ENCODE results near the gene DCTN1.

DCTN1 gene

DNA sequence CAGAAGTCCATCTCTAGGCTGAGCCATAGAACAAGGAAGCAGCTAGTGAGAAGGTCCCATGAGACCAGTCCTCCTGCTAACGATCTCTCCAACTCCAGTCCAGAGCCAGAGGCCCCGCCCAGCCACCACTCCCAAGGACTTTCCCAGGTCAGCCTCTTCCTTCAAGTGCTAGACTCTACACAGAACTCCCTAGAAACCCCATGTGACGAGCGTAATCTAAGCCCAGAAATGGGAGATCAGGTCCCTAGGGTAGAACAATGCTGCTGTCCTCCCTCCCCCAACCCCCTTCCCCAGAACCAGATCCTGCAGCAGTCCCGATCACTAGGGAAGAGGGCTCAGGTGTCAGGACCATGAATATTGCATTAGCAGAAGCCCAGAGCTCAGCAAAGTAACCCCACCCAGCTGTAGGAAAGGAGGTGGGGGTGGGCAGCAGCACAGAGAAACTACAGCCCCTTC, 6.9 kb downstream of the DCTN1 start:
- Histone ChIP-seq H3K27ac (ENCODE audit: insufficient read depth, low read depth, low read length, poor library complexity, severe bottlenecking) (no peak overlapping the region), H3K4me3 (ENCODE audit: insufficient read depth, low read depth, low read length) (no peak overlapping the region), H3K27me3 (ENCODE audit: control insufficient read depth, insufficient read depth, low read length, poor library complexity, severe bottlenecking) (no peaks in the 10 kb centered on the region), H3K9me3 (ENCODE audit: control insufficient read depth, low read length) (no peaks in the 10 kb centered on the region), H3K36me3 (ENCODE audit: control insufficient read depth, insufficient read depth, low read length) (peaks cover 36% of the 10 kb centered on the region), H3K4me1 (ENCODE audit: control insufficient read depth, insufficient read depth, low read length) (peaks cover 16% of the 10 kb centered on the region)
- 73 to 81% methylated on average over 5 of the region's 5 CpGs for WGBS, 2 experiments

DNA sequence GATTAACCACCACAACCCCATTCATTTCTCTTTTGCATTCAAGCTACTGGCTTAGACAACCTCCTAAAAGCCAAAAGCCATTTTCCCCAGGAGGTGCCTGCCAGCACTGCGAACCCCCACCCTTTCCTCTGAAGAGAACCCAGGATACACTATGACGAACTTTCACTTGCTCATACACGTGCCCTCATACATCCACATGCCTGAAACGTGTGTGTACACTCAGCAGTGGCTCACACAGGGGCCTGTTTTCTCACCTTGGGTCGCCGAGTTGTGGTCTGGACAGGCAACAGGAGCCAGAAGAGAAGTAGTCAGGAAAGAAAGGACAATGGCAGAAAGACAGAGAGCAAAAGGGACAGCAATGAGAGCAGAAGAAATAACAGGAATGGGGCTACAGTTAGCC, 7.4 kb downstream of the DCTN1 start:
- H3K36me3 ChIP-seq (ENCODE audit: control insufficient read depth, insufficient read depth, low read length), result peaks cover 38% of the 10 kb centered on the region
- 95% methylated on average over 6 of the region's 6 CpGs for WGBS, 2 experiments
- H3K9me3 ChIP-seq (ENCODE audit: control insufficient read depth, low read length), result no peaks in the 10 kb centered on the region
- H3K4me3 ChIP-seq (ENCODE audit: insufficient read depth, low read depth, low read length), result no peak overlapping the region
- no peaks in the 10 kb centered on the region for H3K27me3 ChIP-seq (ENCODE audit: control insufficient read depth, insufficient read depth, low read length, poor library complexity, severe bottlenecking)
- H3K4me1 ChIP-seq (ENCODE audit: control insufficient read depth, insufficient read depth, low read length), result peaks cover 16% of the 10 kb centered on the region
- no peak overlapping the region for H3K27ac ChIP-seq (ENCODE audit: insufficient read depth, low read depth, low read length, poor library complexity, severe bottlenecking)

DNA sequence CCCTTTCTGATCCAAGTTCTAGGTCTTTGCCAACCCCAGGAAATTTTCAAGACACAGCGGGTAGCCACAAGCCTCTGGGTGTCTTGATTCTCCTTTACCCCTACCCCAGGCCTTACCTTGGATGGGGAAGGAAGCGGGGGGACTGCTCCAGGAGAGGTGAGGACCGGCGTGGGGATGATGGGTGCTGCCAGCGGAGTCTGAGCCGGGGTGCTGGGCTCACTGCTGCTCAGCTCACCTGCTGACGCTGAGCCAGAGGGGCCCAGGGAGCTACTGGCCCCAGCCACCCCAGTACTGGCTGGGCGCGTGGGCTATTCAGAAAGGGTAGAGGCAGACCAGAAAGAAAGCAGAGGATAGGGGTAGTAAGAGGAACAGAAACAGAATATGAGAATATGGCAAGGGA, 8.7 kb downstream of the DCTN1 start:
- Histone ChIP-seq H3K9me3 (ENCODE audit: control insufficient read depth, low read length) (no peaks in the 10 kb centered on the region), H3K36me3 (ENCODE audit: control insufficient read depth, insufficient read depth, low read length) (peaks cover 43% of the 10 kb centered on the region), H3K4me1 (ENCODE audit: control insufficient read depth, insufficient read depth, low read length) (peaks cover 16% of the 10 kb centered on the region), H3K4me3 (ENCODE audit: insufficient read depth, low read depth, low read length) (no peak overlapping the region), H3K27ac (ENCODE audit: insufficient read depth, low read depth, low read length, poor library complexity, severe bottlenecking) (no peak overlapping the region), H3K27me3 (ENCODE audit: control insufficient read depth, insufficient read depth, low read length, poor library complexity, severe bottlenecking) (no peaks in the 10 kb centered on the region)
- WGBS, 2 experiments, result 95 to 96% methylated on average over 9 of the region's 9 CpGs

DNA sequence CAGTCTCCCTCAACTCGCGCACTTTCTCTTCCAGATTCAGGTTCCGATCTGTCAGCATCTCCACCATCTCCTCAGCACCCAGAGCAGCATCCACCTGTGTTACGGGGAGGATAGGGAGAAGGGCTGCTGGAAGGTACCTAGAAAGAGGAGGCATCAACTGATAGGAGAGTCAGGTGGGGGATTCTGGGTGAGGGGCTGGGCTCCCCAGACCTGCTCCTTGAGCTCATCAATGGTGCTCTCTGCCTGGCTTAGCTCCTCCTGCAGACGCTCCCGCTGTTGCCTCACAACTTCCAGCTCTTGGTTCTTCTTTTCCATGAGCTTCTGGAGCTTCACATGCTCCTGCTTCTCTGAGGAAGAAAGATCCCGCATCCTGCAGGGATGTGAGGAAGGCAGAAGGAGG, 10.1 kb downstream of the DCTN1 start:
- no peaks in the 10 kb centered on the region for H3K27me3 ChIP-seq (ENCODE audit: control insufficient read depth, insufficient read depth, low read length, poor library complexity, severe bottlenecking)
- H3K4me3 ChIP-seq (ENCODE audit: insufficient read depth, low read depth, low read length), result no peak overlapping the region
- H3K4me1 ChIP-seq (ENCODE audit: control insufficient read depth, insufficient read depth, low read length), result peaks cover 14% of the 10 kb centered on the region
- H3K27ac ChIP-seq (ENCODE audit: insufficient read depth, low read depth, low read length, poor library complexity, severe bottlenecking), result no peak overlapping the region
- no peaks in the 10 kb centered on the region for H3K9me3 ChIP-seq (ENCODE audit: control insufficient read depth, low read length)
- 94 to 96% methylated on average over 7 of the region's 7 CpGs for WGBS, 2 experiments
- H3K36me3 ChIP-seq (ENCODE audit: control insufficient read depth, insufficient read depth, low read length), result peaks cover 55% of the 10 kb centered on the region

DNA sequence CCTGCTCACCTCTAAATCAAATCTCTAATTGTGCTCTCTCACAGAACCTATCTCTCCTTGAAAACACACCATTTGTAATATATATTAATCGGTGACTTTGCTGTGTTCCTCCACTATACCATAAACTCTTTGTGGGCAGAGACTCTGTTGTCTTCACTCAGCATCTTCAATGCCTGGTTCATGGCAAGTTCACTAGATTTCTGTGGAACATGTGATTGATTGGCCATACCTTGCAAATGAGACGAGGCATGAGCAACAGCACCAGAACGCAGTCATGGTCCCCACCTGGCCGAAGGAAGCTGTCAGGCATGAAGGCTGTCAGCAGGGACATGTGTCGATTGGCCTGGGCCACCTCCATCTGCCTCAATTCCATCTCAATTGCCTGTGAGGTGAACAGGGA, 11.6 kb downstream of the DCTN1 start:
- peaks cover 67% of the 10 kb centered on the region for H3K36me3 ChIP-seq (ENCODE audit: control insufficient read depth, insufficient read depth, low read length)
- WGBS, 2 experiments, result 94 to 97% methylated on average over 5 of the region's 5 CpGs
- H3K27me3 ChIP-seq (ENCODE audit: control insufficient read depth, insufficient read depth, low read length, poor library complexity, severe bottlenecking), result no peaks in the 10 kb centered on the region
- peaks cover 2% of the 10 kb centered on the region for H3K4me1 ChIP-seq (ENCODE audit: control insufficient read depth, insufficient read depth, low read length)
- no peak overlapping the region for H3K27ac ChIP-seq (ENCODE audit: insufficient read depth, low read depth, low read length, poor library complexity, severe bottlenecking)
- H3K9me3 ChIP-seq (ENCODE audit: control insufficient read depth, low read length), result no peaks in the 10 kb centered on the region
- H3K4me3 ChIP-seq (ENCODE audit: insufficient read depth, low read depth, low read length), result no peak overlapping the region

DNA sequence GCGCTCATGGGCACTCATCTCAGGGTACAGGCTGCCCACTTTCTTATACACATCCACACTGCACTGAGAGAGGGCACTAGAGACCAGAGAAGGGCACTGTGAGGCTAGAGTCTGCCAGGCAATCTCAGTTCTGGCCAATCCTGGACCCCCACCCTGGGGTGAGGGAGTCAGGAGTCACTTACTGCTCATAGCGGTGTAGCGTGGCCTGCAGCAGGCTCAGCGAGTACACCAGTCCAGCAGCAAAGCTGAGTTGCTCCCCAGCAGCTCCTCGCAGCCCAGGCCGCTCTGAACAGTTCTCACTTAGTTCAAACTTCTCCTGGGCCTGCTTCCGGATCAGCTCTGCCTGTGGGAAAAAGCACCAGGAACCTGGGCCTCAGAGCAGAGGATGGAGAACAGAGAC, 12.3 kb downstream of the DCTN1 start:
- Histone ChIP-seq H3K4me3 (ENCODE audit: insufficient read depth, low read depth, low read length) (no peak overlapping the region), H3K36me3 (ENCODE audit: control insufficient read depth, insufficient read depth, low read length) (peaks cover 73% of the 10 kb centered on the region), H3K4me1 (ENCODE audit: control insufficient read depth, insufficient read depth, low read length) (no peaks in the 10 kb centered on the region), H3K27ac (ENCODE audit: insufficient read depth, low read depth, low read length, poor library complexity, severe bottlenecking) (no peak overlapping the region), H3K9me3 (ENCODE audit: control insufficient read depth, low read length) (no peaks in the 10 kb centered on the region), H3K27me3 (ENCODE audit: control insufficient read depth, insufficient read depth, low read length, poor library complexity, severe bottlenecking) (no peaks in the 10 kb centered on the region)
- 96 to 97% methylated on average over 7 of the region's 7 CpGs for WGBS, 2 experiments

DNA sequence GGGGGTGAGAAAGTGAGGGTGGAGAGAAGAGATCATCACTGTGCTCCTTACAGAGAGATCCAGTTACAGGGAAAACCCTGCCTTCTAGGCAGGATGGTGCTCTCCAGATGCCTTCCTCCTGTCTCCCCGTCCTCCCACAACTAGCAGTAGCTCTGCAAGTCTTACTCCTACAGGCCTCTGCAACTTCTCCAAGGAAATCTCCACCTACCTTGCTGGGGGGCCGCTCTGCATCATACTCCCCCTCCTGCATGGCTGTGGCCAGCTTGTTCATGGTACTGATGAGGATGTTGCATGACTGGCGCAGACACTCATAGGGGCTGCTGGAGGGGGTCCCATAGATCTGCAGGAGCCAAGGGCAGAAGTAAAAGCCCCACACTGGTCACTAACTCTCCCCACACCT, 14.1 kb downstream of the DCTN1 start:
- WGBS, 2 experiments, result 94 to 97% methylated on average over 3 of the region's 3 CpGs
- H3K27me3 ChIP-seq (ENCODE audit: control insufficient read depth, insufficient read depth, low read length, poor library complexity, severe bottlenecking), result no peaks in the 10 kb centered on the region

DNA sequence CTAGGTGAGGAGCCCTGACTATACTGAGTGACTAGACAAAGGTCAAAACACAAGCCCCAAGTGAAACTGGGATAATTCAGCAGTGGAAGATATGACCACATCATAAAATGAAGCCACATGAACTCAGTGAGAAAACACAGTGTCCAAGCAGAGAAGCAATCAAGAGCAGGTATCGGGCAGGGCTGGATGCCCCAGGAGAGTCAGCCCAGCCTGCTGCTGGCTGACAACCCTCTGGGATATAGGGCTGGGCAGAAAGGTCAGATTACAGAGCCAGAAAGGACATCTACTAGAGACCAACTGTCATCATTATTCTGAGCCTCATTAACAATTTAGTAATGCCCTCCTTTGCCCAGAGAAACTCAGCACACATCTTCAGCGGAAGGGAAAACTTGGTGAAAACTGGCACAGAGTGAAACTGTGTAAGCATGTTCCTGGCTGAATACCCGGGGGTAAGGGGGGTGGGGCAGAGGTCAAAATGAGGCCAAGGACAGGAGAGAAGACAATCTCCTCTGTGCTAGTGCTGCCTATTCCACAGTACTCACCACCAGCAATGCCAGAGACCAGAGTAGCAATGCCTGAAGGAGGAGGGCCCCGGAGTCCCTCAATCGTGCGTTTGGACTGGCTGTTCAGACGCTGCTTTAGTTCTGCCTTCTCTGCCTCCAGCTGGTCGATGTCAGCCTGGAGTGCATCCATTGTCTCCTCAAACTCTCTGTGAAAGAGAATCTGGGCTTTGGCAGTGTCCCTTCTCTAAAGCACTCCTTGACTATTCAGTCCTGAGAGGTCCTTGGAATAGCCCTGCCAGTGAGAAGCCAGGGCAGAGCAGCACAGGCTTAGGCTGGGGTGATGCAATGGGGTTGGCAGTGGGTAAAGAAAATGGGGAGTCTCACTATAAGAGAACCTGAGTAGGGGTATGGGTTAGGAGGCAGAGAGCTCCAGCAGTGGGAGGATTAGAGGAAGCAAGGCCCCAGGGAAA, 15.3 kb downstream of the DCTN1 start:
- H3K4me3 ChIP-seq (ENCODE audit: insufficient read depth, low read depth, low read length), result no peak overlapping the region
- 88% methylated on average over 8 of the region's 8 CpGs for WGBS, 2 experiments
- H3K27ac ChIP-seq (ENCODE audit: insufficient read depth, low read depth, low read length, poor library complexity, severe bottlenecking), result no peak overlapping the region
- no peaks in the 10 kb centered on the region for H3K9me3 ChIP-seq (ENCODE audit: control insufficient read depth, low read length)
- no peaks in the 10 kb centered on the region for H3K27me3 ChIP-seq (ENCODE audit: control insufficient read depth, insufficient read depth, low read length, poor library complexity, severe bottlenecking)
- H3K36me3 ChIP-seq (ENCODE audit: control insufficient read depth, insufficient read depth, low read length), result peaks cover 84% of the 10 kb centered on the region
- H3K4me1 ChIP-seq (ENCODE audit: control insufficient read depth, insufficient read depth, low read length), result no peaks in the 10 kb centered on the region

More for the DNA sequence above, 14.1 kb downstream of the DCTN1 start:
- Histone ChIP-seq H3K9me3 (ENCODE audit: control insufficient read depth, low read length) (no peaks in the 10 kb centered on the region), H3K4me3 (ENCODE audit: insufficient read depth, low read depth, low read length) (no peak overlapping the region), H3K36me3 (ENCODE audit: control insufficient read depth, insufficient read depth, low read length) (peaks cover 91% of the 10 kb centered on the region), H3K4me1 (ENCODE audit: control insufficient read depth, insufficient read depth, low read length) (no peaks in the 10 kb centered on the region), H3K27ac (ENCODE audit: insufficient read depth, low read depth, low read length, poor library complexity, severe bottlenecking) (no peak overlapping the region)

DNA sequence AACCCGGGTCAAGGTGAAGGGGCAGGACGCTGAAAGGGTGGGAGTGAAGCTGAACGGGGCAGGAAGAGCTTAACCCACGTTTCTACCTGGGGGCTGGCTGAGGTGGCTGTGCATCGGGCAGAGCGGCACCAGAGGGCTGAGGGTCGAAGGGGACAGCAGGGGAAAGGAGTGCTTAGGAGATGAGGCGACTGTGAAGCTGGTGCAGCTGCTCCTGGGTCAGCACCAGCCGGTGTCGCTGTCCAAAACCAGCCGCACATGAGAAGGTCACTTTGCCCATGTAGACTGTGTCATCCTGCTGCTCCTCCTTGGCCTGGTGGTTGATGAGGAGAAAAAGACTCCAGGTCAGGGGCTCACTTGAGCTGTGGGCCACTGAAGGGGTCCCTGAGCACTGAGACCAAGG, 18.8 kb downstream of the DCTN1 start:
- Histone ChIP-seq H3K4me1 (ENCODE audit: control insufficient read depth, insufficient read depth, low read length) (no peaks in the 10 kb centered on the region), H3K4me3 (ENCODE audit: insufficient read depth, low read depth, low read length) (no peak overlapping the region), H3K36me3 (ENCODE audit: control insufficient read depth, insufficient read depth, low read length) (peaks cover 52% of the 10 kb centered on the region)

DNA sequence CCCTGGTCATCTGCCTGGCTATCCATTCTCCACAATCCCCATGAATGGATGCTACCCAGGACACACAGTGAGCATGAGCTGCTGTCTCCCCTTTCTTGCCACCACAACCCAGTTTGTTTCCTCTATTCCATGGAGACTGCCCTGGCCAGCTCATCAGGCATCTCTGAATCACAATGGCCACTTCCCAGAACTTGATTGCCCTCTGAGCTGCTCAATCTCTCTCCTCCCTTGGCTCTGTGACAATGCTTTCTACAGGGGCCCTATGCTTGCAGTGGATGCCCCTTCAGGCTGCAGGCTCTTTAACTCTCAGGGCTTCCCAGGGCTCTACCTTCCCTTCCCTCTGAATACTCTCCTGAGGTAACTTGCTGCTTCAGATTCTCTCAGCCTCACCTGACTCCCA, 22.5 kb downstream of the DCTN1 start:
- H3K9me3 ChIP-seq (ENCODE audit: control insufficient read depth, low read length), result no peaks in the 10 kb centered on the region
- no peaks in the 10 kb centered on the region for H3K27me3 ChIP-seq (ENCODE audit: control insufficient read depth, insufficient read depth, low read length, poor library complexity, severe bottlenecking)
- no peak overlapping the region for H3K4me3 ChIP-seq (ENCODE audit: insufficient read depth, low read depth, low read length)
- H3K27ac ChIP-seq (ENCODE audit: insufficient read depth, low read depth, low read length, poor library complexity, severe bottlenecking), result no peak overlapping the region
- H3K4me1 ChIP-seq (ENCODE audit: control insufficient read depth, insufficient read depth, low read length), result no peaks in the 10 kb centered on the region
- peaks cover 21% of the 10 kb centered on the region for H3K36me3 ChIP-seq (ENCODE audit: control insufficient read depth, insufficient read depth, low read length)

More for the DNA sequence above, 18.8 kb downstream of the DCTN1 start:
- Histone ChIP-seq H3K9me3 (ENCODE audit: control insufficient read depth, low read length) (no peaks in the 10 kb centered on the region), H3K27me3 (ENCODE audit: control insufficient read depth, insufficient read depth, low read length, poor library complexity, severe bottlenecking) (no peaks in the 10 kb centered on the region), H3K27ac (ENCODE audit: insufficient read depth, low read depth, low read length, poor library complexity, severe bottlenecking) (no peak overlapping the region)
- WGBS, 2 experiments, result 92 to 95% methylated on average over 11 of the region's 11 CpGs

Data from ectodermal cell (in vitro differentiated cells).